ENCODE measurements around the gene SCN7A. TPM values are rescaled to one million over a fixed set of nuclear protein-coding genes. Genes with fewer than 3 reads are reported as not detected.

The SCN7A gene
- total and polyA plus RNA-seq, 11 donors = 2.6 to 46.3 (median 14.0) TPM

GRCh38 chr2:166424841-166425240, 69.2 kb downstream of the SCN7A start:
- Histone ChIP-seq H3K4me1 (no peaks in the 10 kb centered on the region), H3K27me3 (no peaks in the 10 kb centered on the region), H3K36me3 (peaks cover 0 to 22% (median 0%) of the 10 kb centered on the region in 9 donors), H3K9me3 (no peaks in the 10 kb centered on the region), H3K4me3 (no peak overlapping the region), H3K27ac (no peak overlapping the region)
- intact Hi-C loops (cut with DNase I) = loop anchor here in 1 of 10 donors (10.0 kb wide), 1 partner anchor 90 kb away; no protein-coding TSS in a partner anchor
- ATAC-seq (peak in 1 of 4 donors; percentile 40), DNase-seq (no peak)
- WGBS, 4 donors = 51 to 58% (median 54%) methylated on average over 4 to 5 of the region's 5 CpGs
- TF ChIP-seq CTCF (IDR thresholded peaks at IDR 0.05) (no peak), POLR2A (IDR thresholded peaks at IDR 0.05) (no peak)

DNA sequence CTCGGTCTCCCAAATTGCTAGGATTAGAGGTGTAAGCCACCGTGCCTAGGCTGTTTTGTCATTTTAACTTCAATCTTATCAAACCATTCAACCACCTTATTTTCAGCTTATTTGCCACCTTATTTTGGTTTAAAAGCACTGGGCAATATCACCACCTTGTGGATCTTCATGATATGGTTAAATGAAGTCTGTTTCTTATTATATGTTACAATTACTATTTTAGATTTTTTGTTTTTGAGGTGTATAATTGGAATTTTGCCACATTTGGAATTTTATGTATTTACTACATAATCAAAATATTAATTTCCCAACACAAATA, 74.5 kb downstream of the SCN7A start:
- Histone ChIP-seq H3K27me3 (no peaks in the 10 kb centered on the region), H3K36me3 (no peaks in the 10 kb centered on the region), H3K9me3 (no peaks in the 10 kb centered on the region), H3K4me3 (no peak overlapping the region), H3K27ac (no peak overlapping the region), H3K4me1 (no peaks in the 10 kb centered on the region)
- ATAC-seq (no peak), DNase-seq (no peak)
- TF ChIP-seq CTCF (IDR thresholded peaks at IDR 0.05) (peak in 3 of 12 donors; percentile 11 to 26 (median 22)), POLR2A (IDR thresholded peaks at IDR 0.05) (no peak)
- intact Hi-C loops (cut with DNase I) = loop anchor here in 1 of 10 donors (5.0 kb wide), 1 partner anchor 98 kb away; no protein-coding TSS in a partner anchor
- 59 to 69% (median 64%) methylated on average over 2 of the region's 2 CpGs for WGBS, 4 donors

DNA sequence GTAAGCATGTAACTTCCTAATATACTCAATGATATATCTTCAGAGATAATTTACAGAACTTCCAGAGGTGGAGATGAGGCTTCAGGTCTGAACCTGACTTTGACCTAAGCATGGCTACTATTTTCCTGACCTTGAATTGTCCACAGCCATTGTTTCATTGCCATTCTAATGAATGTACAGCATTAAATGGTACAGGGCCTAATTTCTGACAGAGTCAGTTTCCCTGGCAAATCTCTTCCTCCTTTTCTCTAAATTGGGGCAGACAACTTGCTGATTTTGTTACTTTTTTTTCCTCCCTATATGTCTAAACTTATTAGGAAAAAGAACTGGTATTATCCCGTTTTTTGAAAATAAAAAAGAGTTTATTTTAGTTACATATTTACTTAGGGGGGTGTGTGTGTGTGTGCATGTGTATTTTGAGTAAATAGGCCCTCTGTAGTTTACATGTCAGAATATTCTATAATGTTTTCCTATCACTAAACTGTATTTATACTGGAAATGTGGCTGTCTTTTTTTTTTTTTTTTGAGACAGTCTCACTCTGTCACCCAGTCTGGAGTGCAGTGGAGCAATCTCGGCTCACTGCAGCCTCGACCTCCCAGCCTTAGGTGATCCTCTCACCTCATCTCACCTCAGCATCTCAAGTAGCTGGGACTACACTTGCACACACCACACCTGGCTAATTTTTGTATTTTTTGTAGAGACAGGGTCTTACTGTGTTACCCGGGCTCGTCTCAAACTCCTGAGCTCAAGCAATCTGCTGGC, 75.0 kb downstream of the SCN7A start:
- DNase-seq (peak in 1 of 5 donors; percentile 3), ATAC-seq (no peak)
- TF ChIP-seq POLR2A (IDR thresholded peaks at IDR 0.05) = no peak
- no peak for TF ChIP-seq CTCF (IDR thresholded peaks at IDR 0.05)
- WGBS, 4 donors = 74 to 83% (median 74%) methylated on average over 5 of the region's 5 CpGs
- intact Hi-C loops (cut with DNase I) = loop anchor here in 1 of 10 donors (5.0 kb wide), 1 partner anchor 98 kb away; no protein-coding TSS in a partner anchor
- no peaks in the 10 kb centered on the region for H3K27me3 ChIP-seq
- H3K4me3 ChIP-seq = no peak overlapping the region
- H3K4me1 ChIP-seq = no peaks in the 10 kb centered on the region
- H3K27ac ChIP-seq = no peak overlapping the region
- no peaks in the 10 kb centered on the region for H3K9me3 ChIP-seq
- H3K36me3 ChIP-seq = no peaks in the 10 kb centered on the region

GRCh38 chr2:166417669-166418068, 76.4 kb downstream of the SCN7A start:
- peaks cover 0 to 6% (median 0%) of the 10 kb centered on the region in 9 donors for H3K36me3 ChIP-seq
- no peaks in the 10 kb centered on the region for H3K27me3 ChIP-seq
- H3K9me3 ChIP-seq = no peaks in the 10 kb centered on the region
- H3K4me3 ChIP-seq = no peak overlapping the region
- WGBS, 4 donors = 57 to 68% (median 65%) methylated on average over 2 of the region's 2 CpGs
- H3K4me1 ChIP-seq = no peaks in the 10 kb centered on the region
- no peak for ATAC-seq
- no peak for DNase-seq
- no peak overlapping the region for H3K27ac ChIP-seq
- TF ChIP-seq CTCF (IDR thresholded peaks at IDR 0.05) (peak in 5 of 12 donors; percentile 14 to 43 (median 36)), POLR2A (IDR thresholded peaks at IDR 0.05) (no peak)
- intact Hi-C loops (cut with DNase I) = loop anchor here in 1 of 10 donors (5.0 kb wide), 1 partner anchor 100 kb away; no protein-coding TSS in a partner anchor
